Inflammatory macrophage treated with lipopolysaccharide for 1 hour (primary cell): ENCODE data around the gene LRP1.

ENCODE experiments used
- DNase-seq, 2 donors: peaks; one replicate each; pipeline ENCODE4 v3.0.0-alpha.2; 2020 to 2022

LRP1 gene

GRCh38 chr12:57240066-57240921 lies 112.0 kb downstream of the LRP1 start:
- peak; percentile 40 to 47 for DNase-seq

GRCh38 chr12:57240926-57241401 lies 112.7 kb downstream of the LRP1 start:
- DNase-seq, result no peak

GRCh38 chr12:57241402-57242310 lies 113.4 kb downstream of the LRP1 start:
- DNase-seq, result no peak

- no peak for DNase-seq
These were observed 114.0 kb downstream of the LRP1 start for GRCh38 chr12:57242329-57242690.

GRCh38 chr12:57242691-57243454 lies 114.6 kb downstream of the LRP1 start:
- peak in 1 of 2 donors; percentile 59 for DNase-seq

- DNase-seq, result peak in 1 of 2 donors; percentile 87
These were observed 115.4 kb downstream of the LRP1 start for GRCh38 chr12:57243521-57244311.

- no peak for DNase-seq
These were observed 116.0 kb downstream of the LRP1 start for GRCh38 chr12:57244312-57244696.

- DNase-seq, result no peak
These were observed 118.8 kb downstream of the LRP1 start for GRCh38 chr12:57247041-57247440.

- DNase-seq, result peak; percentile 73
These were observed 120.9 kb downstream of the LRP1 start for GRCh38 chr12:57248934-57249742.

GRCh38 chr12:57250541-57250940 lies 122.3 kb downstream of the LRP1 start:
- DNase-seq, result no peak

GRCh38 chr12:57250956-57251355 lies 122.7 kb downstream of the LRP1 start, which contains the start of gene STAC3:
STAC3 (minus strand) TSS chr12:57251187; CDS start chr12:57249636, 1,551 bp downstream.
- DNase-seq, result no peak

- DNase-seq, result no peak
These were observed 126.4 kb downstream of the LRP1 start for GRCh38 chr12:57254506-57255280.

- no peak for DNase-seq
These were observed 127.6 kb downstream of the LRP1 start for GRCh38 chr12:57255916-57256315.

- no peak for DNase-seq
These were observed 131.0 kb downstream of the LRP1 start for GRCh38 chr12:57258977-57259970.

- DNase-seq, result no peak
These were observed 132.1 kb downstream of the LRP1 start for GRCh38 chr12:57260366-57260765.

- DNase-seq, result no peak
These were observed 133.2 kb downstream of the LRP1 start for GRCh38 chr12:57261428-57261865.

- no peak for DNase-seq
These were observed 134.0 kb downstream of the LRP1 start for GRCh38 chr12:57262126-57262822.
